ENCODE measurements around the gene ORC4. TPM values are rescaled to one million over a fixed set of nuclear protein-coding genes. Genes with fewer than 3 reads are reported as not detected.

Gene ORC4
- total and polyA plus RNA-seq, 2 donors (not counting 3 experiments of a cell fraction or from before 2014, with no cell fraction given) = 25.2 to 27.0 TPM

DNA sequence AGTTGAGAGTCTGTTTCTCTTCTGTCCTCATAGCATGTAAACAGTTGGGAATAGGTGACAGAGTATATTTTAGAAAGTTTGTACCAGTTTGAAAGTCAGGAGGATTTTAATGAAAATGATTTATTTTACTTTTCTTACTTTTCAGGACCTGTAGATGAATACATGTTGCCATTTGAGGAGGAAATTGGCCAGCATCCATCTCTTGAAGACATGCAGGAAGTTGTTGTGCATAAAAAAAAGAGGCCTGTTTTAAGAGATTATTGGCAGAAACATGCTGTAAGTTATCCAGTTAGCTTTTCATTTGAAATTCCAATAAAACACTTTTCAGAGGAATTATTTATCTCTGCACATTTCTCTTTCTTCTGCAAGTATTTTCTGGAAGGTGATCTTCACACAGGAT, 94.7 kb downstream of the ORC4 start:
- BruUV-seq (replicated peaks) = no TSS peak
- ChIA-PET CTCF (interaction anchor here (1.1 to 1.2 kb wide), 2 partner anchors 9 to 15 kb away, joined by 3 to 5 read pairs; no protein-coding TSS in a partner anchor), POLR2A (no interaction called here)
- intact Hi-C loops (cut with micrococcal nuclease) = no loop called here
- TF ChIP-seq, protein P1, sequence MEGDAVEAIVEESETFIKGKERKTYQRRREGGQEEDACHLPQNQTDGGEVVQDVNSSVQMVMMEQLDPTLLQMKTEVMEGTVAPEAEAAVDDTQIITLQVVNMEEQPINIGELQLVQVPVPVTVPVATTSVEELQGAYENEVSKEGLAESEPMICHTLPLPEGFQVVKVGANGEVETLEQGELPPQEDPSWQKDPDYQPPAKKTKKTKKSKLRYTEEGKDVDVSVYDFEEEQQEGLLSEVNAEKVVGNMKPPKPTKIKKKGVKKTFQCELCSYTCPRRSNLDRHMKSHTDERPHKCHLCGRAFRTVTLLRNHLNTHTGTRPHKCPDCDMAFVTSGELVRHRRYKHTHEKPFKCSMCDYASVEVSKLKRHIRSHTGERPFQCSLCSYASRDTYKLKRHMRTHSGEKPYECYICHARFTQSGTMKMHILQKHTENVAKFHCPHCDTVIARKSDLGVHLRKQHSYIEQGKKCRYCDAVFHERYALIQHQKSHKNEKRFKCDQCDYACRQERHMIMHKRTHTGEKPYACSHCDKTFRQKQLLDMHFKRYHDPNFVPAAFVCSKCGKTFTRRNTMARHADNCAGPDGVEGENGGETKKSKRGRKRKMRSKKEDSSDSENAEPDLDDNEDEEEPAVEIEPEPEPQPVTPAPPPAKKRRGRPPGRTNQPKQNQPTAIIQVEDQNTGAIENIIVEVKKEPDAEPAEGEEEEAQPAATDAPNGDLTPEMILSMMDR (IDR thresholded peaks at IDR 0.05; ENCODE audit: extremely low read depth in 1 of 2, insufficient read depth in 1 of 2, low read depth in 1 of 2, low read length in 2 of 2) = no peak
- TF ChIP-seq, protein P2, sequence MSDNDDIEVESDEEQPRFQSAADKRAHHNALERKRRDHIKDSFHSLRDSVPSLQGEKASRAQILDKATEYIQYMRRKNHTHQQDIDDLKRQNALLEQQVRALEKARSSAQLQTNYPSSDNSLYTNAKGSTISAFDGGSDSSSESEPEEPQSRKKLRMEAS (IDR thresholded peaks at IDR 0.05; ENCODE audit: insufficient read depth, insufficient read length) = no peak
- TF ChIP-seq POLR2A (IDR thresholded peaks at IDR 0.05; ENCODE audit: low read depth, low read length) (no peak), POLR2AphosphoS5 (IDR thresholded peaks at IDR 0.05; ENCODE audit: insufficient read depth, low read depth, low read length) (no peak), JUN (IDR thresholded peaks at IDR 0.05; ENCODE audit: borderline replicate concordance, insufficient read depth, insufficient read length, low read depth) (no peak), GATA2 (IDR thresholded peaks at IDR 0.05; ENCODE audit: insufficient read depth, insufficient read length, low read depth, low read length) (no peak), MYC (IDR thresholded peaks at IDR 0.05; ENCODE audit: low read depth, low read length) (no peak), EZH2 (IDR thresholded peaks at IDR 0.05; ENCODE audit: borderline replicate concordance, low read depth, low read length, severe bottlenecking) (no peak)
- Histone ChIP-seq H2AFZ (ENCODE audit: low read depth, low read length) (no peak overlapping the region), H3K4me3 (replicated peaks in 1 of 3; ENCODE audit: insufficient read depth in 1 of 3, low read depth in 1 of 3, low read length in 3 of 3) (no peak overlapping the region), H3K4me1 (ENCODE audit: control insufficient read depth, extremely low read depth, insufficient read depth, low read length) (no peaks in the 10 kb centered on the region), H3K27ac (ENCODE audit: insufficient read depth, low read depth, low read length) (no peak overlapping the region), H3K79me2 (ENCODE audit: control insufficient read depth, insufficient read depth, low read length) (no peaks in the 10 kb centered on the region), H3K9ac (replicated peaks; ENCODE audit: extremely low read depth, insufficient read depth, low read length) (no peak overlapping the region), H3K36me3 (ENCODE audit: control insufficient read depth in 2 of 2, extremely low read depth in 1 of 2, insufficient read depth in 2 of 2, low read length in 2 of 2) (no peaks in the 10 kb centered on the region), H4K20me1 (replicated peaks; ENCODE audit: control insufficient read depth, extremely low read depth, insufficient read depth, low read length) (no peaks in the 10 kb centered on the region), H3K9me1 (replicated peaks; ENCODE audit: control insufficient read depth, extremely low read depth, insufficient read depth, low read length) (peaks cover 2% of the 10 kb centered on the region), H3K27me3 (ENCODE audit: control insufficient read depth in 2 of 2, insufficient read depth in 2 of 2, low read length in 2 of 2) (no peaks in the 10 kb centered on the region), H3K9me3 (replicated peaks; ENCODE audit: control insufficient read depth, insufficient read depth, low read length) (no peaks in the 10 kb centered on the region), H3K4me2 (ENCODE audit: insufficient read depth, low read length) (no peak overlapping the region)
- DNase-seq (ENCODE audit: low read depth, low spot score) (peak; percentile 67), FAIRE-seq (peak; percentile 57)
- dilution Hi-C loops (cut with MboI; ENCODE audit: extremely low pct_ligation_motif_present, low sequenced_read_pairs) = no loop called here

Measured in endothelial cell of umbilical vein (primary cell).